K562 (cell line): ENCODE measurements around the gene PRM2. TPM values are rescaled to one million over a fixed set of nuclear protein-coding genes. Genes with fewer than 3 reads are reported as not detected.

ENCODE experiments used
- BHLHE40 ChIP-seq: IDR thresholded peaks from 2 replicates; pipeline ENCODE4 v1.6.1; 2011; ENCODE audit warnings: low read length, improper control_type of control experiment
- CBFA2T3 ChIP-seq: fragments of 450-650 bp; IDR thresholded peaks from 2 replicates; pipeline ENCODE4 v1.6.1; 2017
- CBX3 ChIP-seq, 2 experiments: IDR thresholded peaks; 1 replicate in 1 of 2; 2 replicates in 1 of 2; pipeline ENCODE4 v1.6.1; 2012; ENCODE audit warnings: inconsistent platforms in 2 of 2, low read length in 2 of 2, borderline replicate concordance in 1 of 2, control low read depth in 1 of 2
- ETV6 ChIP-seq, 3 experiments: fragments of 150-350 bp in 1 of 3; sonication (generic) in 1 of 3; formaldehyde crosslinking in 1 of 3; IDR thresholded peaks; 2 replicates each; pipeline versions ENCODE4 v1.6.1 to v1.8.0; 2014 to 2022; ENCODE audit warnings: borderline replicate concordance in 2 of 3, low read depth in 2 of 3, antibody characterized with exemption in 1 of 3, low read length in 1 of 3, mild to moderate bottlenecking in 1 of 3, missing genetic modification reagents in 1 of 3
- FOXJ3 ChIP-seq: sonication (generic); formaldehyde crosslinking; IDR thresholded peaks from 2 replicates; pipeline ENCODE4 v1.4.0; 2020; ENCODE audit warnings: mild to moderate bottlenecking, missing genetic modification reagents
- HNRNPLL ChIP-seq: fragments of 200-400 bp; formaldehyde crosslinking; IDR thresholded peaks from 2 replicates; pipeline ENCODE4 v1.6.1; 2017; ENCODE audit warnings: low read length, low read depth, mild to moderate bottlenecking; ENCODE audit not compliant: poor library complexity, severe bottlenecking
- KDM1A ChIP-seq, 2 experiments: fragments of 450-650 bp; IDR thresholded peaks; 2 replicates each; pipeline ENCODE4 v1.6.1; 2016; ENCODE audit warnings: mild to moderate bottlenecking in 2 of 2
- MECOM ChIP-seq: fragments of 250-450 bp; sonication (Bioruptor Pico); IDR thresholded peaks from 2 replicates; pipeline ENCODE4 v1.8.0; 2022; ENCODE audit warnings: inconsistent platforms
- MXD1 ChIP-seq: fragments of 250-450 bp; sonication (Bioruptor Pico); IDR thresholded peaks from 2 replicates; pipeline ENCODE4 v1.8.0; 2021; ENCODE audit warnings: borderline replicate concordance, mild to moderate bottlenecking, moderate library complexity; ENCODE audit not compliant: poor library complexity, severe bottlenecking
- MYNN ChIP-seq, 2 experiments: sonication (generic); formaldehyde crosslinking in 1 of 2; IDR thresholded peaks; 2 replicates each; pipeline versions ENCODE4 v1.5.0 to v1.6.1; 2016 to 2020; ENCODE audit warnings: antibody characterized with exemption in 1 of 2, missing genetic modification reagents in 1 of 2
- PRMT5 ChIP-seq: sonication (generic); formaldehyde crosslinking; IDR thresholded peaks from 2 replicates; pipeline ENCODE4 v1.5.0; 2020; ENCODE audit warnings: missing genetic modification reagents
- RREB1 ChIP-seq: fragments of 250-450 bp; sonication (Bioruptor Pico); IDR thresholded peaks from 2 replicates; pipeline ENCODE4 v1.4.0; 2020
- TFE3 ChIP-seq: fragments of 450-650 bp; formaldehyde crosslinking; IDR thresholded peaks from 2 replicates; pipeline ENCODE4 v1.4.0; 2020; ENCODE audit warnings: mild to moderate bottlenecking, mixed read lengths
- ZFP36 ChIP-seq: fragments of 150-350 bp; IDR thresholded peaks from 2 replicates; pipeline ENCODE4 v1.6.1; 2018; ENCODE audit warnings: low read length, low read depth; ENCODE audit not compliant: partially characterized antibody
- ZNF764 ChIP-seq: fragments of 250-450 bp; sonication (Bioruptor Pico); IDR thresholded peaks from 2 replicates; pipeline ENCODE4 v1.4.0; 2020; ENCODE audit warnings: low read depth, mild to moderate bottlenecking, moderate library complexity
- ZNF785 ChIP-seq: fragments of 250-450 bp; sonication (Bioruptor Pico); IDR thresholded peaks from 2 replicates; pipeline ENCODE4 v1.4.0; 2020; ENCODE audit warnings: mild to moderate bottlenecking
- polyA plus RNA-seq, 8 experiments: library from polyadenylated mRNA; depleted of rRNA in 4 of 8; stranded (reverse) in 5 of 8; unstranded in 3 of 8; fragments of >200 nt; fragmentation: Nextera tagmentation in 2 of 8; fragmentation: Illumina TruSeq in 1 of 8; extraction: Ambion mirVana in 2 of 8; extraction: Trizol in 1 of 8; gene quantifications; 2 replicates each; pipeline versions ENCODE4 v1.2.1 to v1.2.3, GENCODE V29; 2011 to 2014; ENCODE audit warnings: inconsistent platforms in 1 of 8, missing spikeins in 1 of 8
- total RNA-seq, 7 experiments: library from RNA; depleted of rRNA in 6 of 7; stranded (reverse); fragments of >200 nt in 6 of 7; fragmentation: Illumina TruSeq in 2 of 7; extraction: Trizol in 2 of 7; gene quantifications; 2 replicates each; pipeline versions ENCODE4 v1.2.1 to v1.2.3, GENCODE V29; 2011 to 2021; ENCODE audit warnings: low replicate concordance in 1 of 7
- TF ChIP-seq, protein P1 (sequence below): IDR thresholded peaks from 2 replicates; pipeline ENCODE4 v1.6.1; 2016; ENCODE audit warnings: missing genetic modification characterization, missing compliant biosample characterization

Gene PRM2
- total and polyA plus RNA-seq, 9 of the 15 experiments (the other 6 are each of a cell fraction or from before 2014, with no cell fraction given), result not detected

GRCh38 chr16:11239644-11240632 is 36.3 kb downstream of the PRM2 start (continued):
- TF ChIP-seq RREB1 (CRISPR knock-in tag), result no peak
- TF ChIP-seq CBFA2T3, result no peak
- TF ChIP-seq, protein P1, sequence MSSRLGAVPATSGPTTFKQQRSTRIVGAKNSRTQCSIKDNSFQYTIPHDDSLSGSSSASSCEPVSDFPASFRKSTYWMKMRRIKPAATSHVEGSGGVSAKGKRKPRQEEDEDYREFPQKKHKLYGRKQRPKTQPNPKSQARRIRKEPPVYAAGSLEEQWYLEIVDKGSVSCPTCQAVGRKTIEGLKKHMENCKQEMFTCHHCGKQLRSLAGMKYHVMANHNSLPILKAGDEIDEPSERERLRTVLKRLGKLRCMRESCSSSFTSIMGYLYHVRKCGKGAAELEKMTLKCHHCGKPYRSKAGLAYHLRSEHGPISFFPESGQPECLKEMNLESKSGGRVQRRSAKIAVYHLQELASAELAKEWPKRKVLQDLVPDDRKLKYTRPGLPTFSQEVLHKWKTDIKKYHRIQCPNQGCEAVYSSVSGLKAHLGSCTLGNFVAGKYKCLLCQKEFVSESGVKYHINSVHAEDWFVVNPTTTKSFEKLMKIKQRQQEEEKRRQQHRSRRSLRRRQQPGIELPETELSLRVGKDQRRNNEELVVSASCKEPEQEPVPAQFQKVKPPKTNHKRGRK (tag), result no peak
- TF ChIP-seq MECOM, result no peak
- TF ChIP-seq MXD1, result no peak
- TF ChIP-seq BHLHE40, result no peak
- no peak for TF ChIP-seq CBX3 (IDR thresholded peaks at IDR 0.05; ENCODE audit: borderline replicate concordance in 1 of 2, low read length in 2 of 2)
- TF ChIP-seq FOXJ3, result no peak
- peak; percentile 98 for TF ChIP-seq ZFP36
- no peak for TF ChIP-seq ETV6 (IDR thresholded peaks at IDR 0.05; ENCODE audit: borderline replicate concordance in 1 of 2, low read depth in 2 of 2, low read length in 1 of 2)
- no peak for TF ChIP-seq ETV6 (CRISPR knock-in tag; IDR thresholded peaks at IDR 0.05; ENCODE audit: borderline replicate concordance)
- TF ChIP-seq ZNF764 (CRISPR knock-in tag), result no peak
- no peak for TF ChIP-seq PRMT5
- no peak for TF ChIP-seq HNRNPLL
- no peak for TF ChIP-seq TFE3 (CRISPR knock-in tag)
- TF ChIP-seq KDM1A (IDR thresholded peaks at IDR 0.05), result peak; percentile 37 to 76
- no peak for TF ChIP-seq ZNF785
- TF ChIP-seq MYNN (IDR thresholded peaks at IDR 0.05), result no peak
- no peak for TF ChIP-seq MYNN (CRISPR knock-in tag; IDR thresholded peaks at IDR 0.05)
